IPS-NIHi11 (cell line): ENCODE results near the gene C1orf74.

Source experiments
- DNase-seq: peaks from one replicate; pipeline ENCODE4 v3.0.0; 2012; ENCODE audit warnings: mixed read lengths, low spot score

Gene C1orf74

GRCh38 chr1:209784265-209785169 lies at the start of gene C1orf74:
TSS of gene C1orf74 (minus strand) at chr1:209784559. CDS start at chr1:209783634, 925 bp downstream.
- peak; percentile 99 for DNase-seq

GRCh38 chr1:209831615-209832014 lies 47.3 kb upstream of the C1orf74 start:
- no peak for DNase-seq

GRCh38 chr1:209830722-209831121 lies 46.4 kb upstream of the C1orf74 start:
- no peak for DNase-seq

GRCh38 chr1:209829716-209830115 lies 45.4 kb upstream of the C1orf74 start:
- no peak for DNase-seq

GRCh38 chr1:209827384-209828262 lies 43.3 kb upstream of the C1orf74 start, which contains the start of gene UTP25:
TSS of gene UTP25 (plus strand) at chr1:209827972. CDS start at chr1:209828064, 92 bp downstream.
- DNase-seq = peak; percentile 87

GRCh38 chr1:209825591-209826434 lies 41.5 kb upstream of the C1orf74 start:
- DNase-seq = no peak

GRCh38 chr1:209823143-209824041 lies 39.0 kb upstream of the C1orf74 start:
- peak; percentile 49 for DNase-seq

- no peak for DNase-seq
Observed at GRCh38 chr1:209822706-209823105, 38.3 kb upstream of the C1orf74 start.

- DNase-seq = no peak
Observed at GRCh38 chr1:209820986-209821385, 36.6 kb upstream of the C1orf74 start.

- no peak for DNase-seq
Observed at GRCh38 chr1:209819058-209819457, 34.7 kb upstream of the C1orf74 start.

GRCh38 chr1:209817691-209818090 lies 33.3 kb upstream of the C1orf74 start:
- DNase-seq = no peak

- DNase-seq = no peak
Observed at GRCh38 chr1:209816923-209817322, 32.6 kb upstream of the C1orf74 start.

GRCh38 chr1:209815931-209816341 lies 31.6 kb upstream of the C1orf74 start:
- DNase-seq = no peak

GRCh38 chr1:209815490-209815889 lies 31.1 kb upstream of the C1orf74 start:
- DNase-seq = no peak

GRCh38 chr1:209813902-209814301 lies 29.5 kb upstream of the C1orf74 start:
- no peak for DNase-seq

- no peak for DNase-seq
Observed at GRCh38 chr1:209810783-209811182, 26.4 kb upstream of the C1orf74 start.

GRCh38 chr1:209809611-209810010 lies 25.3 kb upstream of the C1orf74 start:
- DNase-seq = no peak

- DNase-seq = no peak
Observed at GRCh38 chr1:209808059-209808581, 23.8 kb upstream of the C1orf74 start.

- DNase-seq = no peak
Observed at GRCh38 chr1:209807509-209807908, 23.1 kb upstream of the C1orf74 start.
